Measurements from ENCODE around the gene RFFL. TPM values are rescaled to one million over a fixed set of nuclear protein-coding genes. Genes with fewer than 3 reads are reported as not detected.

The RFFL gene
- total RNA-seq, 1 experiment from 2014 or later: 22.0 TPM

DNA sequence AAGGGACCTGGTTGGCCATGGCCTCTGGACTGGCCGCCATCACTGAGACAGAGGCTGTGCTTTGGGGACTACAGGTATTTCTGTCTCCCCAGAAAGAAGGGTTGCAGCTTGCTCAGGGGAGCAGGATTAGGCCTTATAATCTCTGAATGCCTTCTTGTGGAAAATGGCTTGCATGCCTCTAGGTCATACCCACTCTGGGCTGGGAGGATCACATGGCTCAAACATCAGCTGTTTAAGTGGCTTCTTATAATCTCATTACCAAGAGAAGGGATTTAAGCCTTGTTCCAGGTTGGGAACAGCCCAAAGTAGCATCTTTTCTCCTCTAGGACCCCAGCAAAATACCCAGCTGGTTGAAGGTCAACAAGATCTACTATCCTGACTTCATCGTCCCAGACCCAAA lies 64.1 kb downstream of the RFFL start:
- H3K27ac Mint-ChIP-seq (ENCODE audit: low read depth, unreplicated experiment): no peak overlapping the region
- no TSS peak for BruUV-seq (replicated peaks)
- intact Hi-C loops (cut with micrococcal nuclease): loop anchor here (10.0 kb wide), 1 partner anchor 535 kb away; the partner anchor contains the start of gene SLFN12L

GRCh38 chr17:34998205-34998604 lies 65.3 kb downstream of the RFFL start:
- H3K27ac Mint-ChIP-seq (ENCODE audit: low read depth, unreplicated experiment): no peak overlapping the region
- intact Hi-C loops (cut with micrococcal nuclease): loop anchor here (1.0 to 10.0 kb wide), 4 partner anchors 91 to 578 kb away; partner anchors contain the start of gene SLFN12L
- CTCF ChIA-PET: interaction anchor here (0.7 to 7.9 kb wide), 15 partner anchors 11 to 133 kb away, joined by 3 to 97 read pairs (median 4); partner anchors contain the start of genes FNDC8 and RAD51D

More for the DNA sequence above, 64.1 kb downstream of the RFFL start:
- TF ChIP-seq, protein P1, sequence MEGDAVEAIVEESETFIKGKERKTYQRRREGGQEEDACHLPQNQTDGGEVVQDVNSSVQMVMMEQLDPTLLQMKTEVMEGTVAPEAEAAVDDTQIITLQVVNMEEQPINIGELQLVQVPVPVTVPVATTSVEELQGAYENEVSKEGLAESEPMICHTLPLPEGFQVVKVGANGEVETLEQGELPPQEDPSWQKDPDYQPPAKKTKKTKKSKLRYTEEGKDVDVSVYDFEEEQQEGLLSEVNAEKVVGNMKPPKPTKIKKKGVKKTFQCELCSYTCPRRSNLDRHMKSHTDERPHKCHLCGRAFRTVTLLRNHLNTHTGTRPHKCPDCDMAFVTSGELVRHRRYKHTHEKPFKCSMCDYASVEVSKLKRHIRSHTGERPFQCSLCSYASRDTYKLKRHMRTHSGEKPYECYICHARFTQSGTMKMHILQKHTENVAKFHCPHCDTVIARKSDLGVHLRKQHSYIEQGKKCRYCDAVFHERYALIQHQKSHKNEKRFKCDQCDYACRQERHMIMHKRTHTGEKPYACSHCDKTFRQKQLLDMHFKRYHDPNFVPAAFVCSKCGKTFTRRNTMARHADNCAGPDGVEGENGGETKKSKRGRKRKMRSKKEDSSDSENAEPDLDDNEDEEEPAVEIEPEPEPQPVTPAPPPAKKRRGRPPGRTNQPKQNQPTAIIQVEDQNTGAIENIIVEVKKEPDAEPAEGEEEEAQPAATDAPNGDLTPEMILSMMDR (IDR thresholded peaks at IDR 0.05; ENCODE audit: unreplicated experiment): no peak
- Mint-ChIP-seq H3K27me3 (ENCODE audit: insufficient read depth, unreplicated experiment) (no peaks in the 10 kb centered on the region), H3K36me3 (ENCODE audit: insufficient read depth, unreplicated experiment) (peaks cover 28% of the 10 kb centered on the region), H3K4me3 (ENCODE audit: unreplicated experiment) (no peak overlapping the region), H3K4me1 (ENCODE audit: insufficient read depth, unreplicated experiment) (no peaks in the 10 kb centered on the region), H3K9me3 (ENCODE audit: unreplicated experiment) (no peaks in the 10 kb centered on the region)
- no peak for DNase-seq (ENCODE audit: unreplicated experiment)
- POLR2A ChIA-PET: interaction anchor here (0.6 to 1.4 kb wide), 3 partner anchors 62 to 119 kb away, joined by 3 to 4 read pairs (median 3); no protein-coding TSS in a partner anchor
- CTCF ChIA-PET: interaction anchor here (0.6 to 7.9 kb wide), 13 partner anchors 10 to 140 kb away, joined by 3 to 97 read pairs (median 3); partner anchors contain the start of genes FNDC8 and RAD51D

DNA sequence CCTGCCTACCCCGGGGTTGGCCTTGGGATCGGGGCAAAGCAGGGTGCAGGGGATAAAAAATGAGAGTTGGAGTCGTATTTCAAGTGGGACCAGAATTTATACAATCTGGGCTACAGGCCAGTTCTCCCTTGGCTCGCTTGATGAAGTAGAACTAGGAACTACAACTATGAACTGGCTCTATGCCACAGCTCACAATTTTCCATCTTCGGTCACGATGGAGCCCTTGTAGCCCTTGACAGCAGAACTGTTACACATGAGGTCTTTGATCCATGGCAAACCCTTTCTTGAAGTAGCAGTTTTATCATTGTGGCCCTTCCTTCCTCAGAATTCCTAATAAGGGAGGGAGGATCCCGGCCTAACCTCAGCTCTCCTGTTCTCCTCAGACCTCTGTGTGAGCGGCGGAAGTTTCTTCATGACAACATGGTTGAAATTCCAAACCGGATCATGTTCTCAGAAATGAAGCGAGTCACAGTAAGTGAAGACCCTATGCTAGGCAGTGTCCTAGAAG lies 66.1 kb downstream of the RFFL start:
- ChIA-PET CTCF (interaction anchor here (0.6 to 7.9 kb wide), 13 partner anchors 10 to 133 kb away, joined by 3 to 97 read pairs (median 5); partner anchors contain the start of genes FNDC8 and RAD51D), POLR2A (interaction anchor here (1.3 to 1.4 kb wide), 2 partner anchors 24 to 123 kb away, joined by 3 to 4 read pairs; partner anchors contain the start of gene RAD51D)
- BruUV-seq (replicated peaks): no TSS peak
- Mint-ChIP-seq H3K9me3 (ENCODE audit: unreplicated experiment) (no peaks in the 10 kb centered on the region), H3K27me3 (ENCODE audit: insufficient read depth, unreplicated experiment) (no peaks in the 10 kb centered on the region), H3K4me1 (ENCODE audit: insufficient read depth, unreplicated experiment) (no peaks in the 10 kb centered on the region), H3K4me3 (ENCODE audit: unreplicated experiment) (no peak overlapping the region), H3K27ac (ENCODE audit: low read depth, unreplicated experiment) (no peak overlapping the region), H3K36me3 (ENCODE audit: insufficient read depth, unreplicated experiment) (peaks cover 17% of the 10 kb centered on the region)
- peak; percentile 8 for DNase-seq (ENCODE audit: unreplicated experiment)
- intact Hi-C loops (cut with micrococcal nuclease): loop anchor here (10.0 kb wide), 1 partner anchor 537 kb away; the partner anchor contains the start of gene SLFN12L
- TF ChIP-seq, protein P1 (IDR thresholded peaks at IDR 0.05; ENCODE audit: unreplicated experiment): no peak

More at GRCh38 chr17:34998205-34998604, 65.3 kb downstream of the RFFL start:
- TF ChIP-seq, protein P1 (IDR thresholded peaks at IDR 0.05; ENCODE audit: unreplicated experiment): peak; percentile 85
- Mint-ChIP-seq H3K4me1 (ENCODE audit: insufficient read depth, unreplicated experiment) (no peaks in the 10 kb centered on the region), H3K36me3 (ENCODE audit: insufficient read depth, unreplicated experiment) (peaks cover 17% of the 10 kb centered on the region), H3K9me3 (ENCODE audit: unreplicated experiment) (no peaks in the 10 kb centered on the region), H3K27me3 (ENCODE audit: insufficient read depth, unreplicated experiment) (no peaks in the 10 kb centered on the region), H3K4me3 (ENCODE audit: unreplicated experiment) (no peak overlapping the region)
- DNase-seq (ENCODE audit: unreplicated experiment): peak; percentile 64
- POLR2A ChIA-PET: no interaction called here
- BruUV-seq (replicated peaks): no TSS peak
